NCI-H460 (cell line): ENCODE measurements around the gene MDM1. TPM values are rescaled to one million over a fixed set of nuclear protein-coding genes. Genes with fewer than 3 reads are reported as not detected.

ENCODE experiments used
- DNase-seq: peaks from one replicate; pipeline ENCODE4 v3.0.0-alpha.2; 2016; ENCODE audit warnings: low read depth; ENCODE audit errors: extremely low read depth
- total RNA-seq: library from RNA; depleted of rRNA; stranded (reverse); fragments of >200 nt; shearing (Covaris generic); gene quantifications from 2 replicates; pipeline ENCODE4 v1.2.3, GENCODE V29; 2014; rRNA removed

MDM1 gene
- total RNA-seq, 1 experiment from 2014 or later, result 16.9 TPM

DNA sequence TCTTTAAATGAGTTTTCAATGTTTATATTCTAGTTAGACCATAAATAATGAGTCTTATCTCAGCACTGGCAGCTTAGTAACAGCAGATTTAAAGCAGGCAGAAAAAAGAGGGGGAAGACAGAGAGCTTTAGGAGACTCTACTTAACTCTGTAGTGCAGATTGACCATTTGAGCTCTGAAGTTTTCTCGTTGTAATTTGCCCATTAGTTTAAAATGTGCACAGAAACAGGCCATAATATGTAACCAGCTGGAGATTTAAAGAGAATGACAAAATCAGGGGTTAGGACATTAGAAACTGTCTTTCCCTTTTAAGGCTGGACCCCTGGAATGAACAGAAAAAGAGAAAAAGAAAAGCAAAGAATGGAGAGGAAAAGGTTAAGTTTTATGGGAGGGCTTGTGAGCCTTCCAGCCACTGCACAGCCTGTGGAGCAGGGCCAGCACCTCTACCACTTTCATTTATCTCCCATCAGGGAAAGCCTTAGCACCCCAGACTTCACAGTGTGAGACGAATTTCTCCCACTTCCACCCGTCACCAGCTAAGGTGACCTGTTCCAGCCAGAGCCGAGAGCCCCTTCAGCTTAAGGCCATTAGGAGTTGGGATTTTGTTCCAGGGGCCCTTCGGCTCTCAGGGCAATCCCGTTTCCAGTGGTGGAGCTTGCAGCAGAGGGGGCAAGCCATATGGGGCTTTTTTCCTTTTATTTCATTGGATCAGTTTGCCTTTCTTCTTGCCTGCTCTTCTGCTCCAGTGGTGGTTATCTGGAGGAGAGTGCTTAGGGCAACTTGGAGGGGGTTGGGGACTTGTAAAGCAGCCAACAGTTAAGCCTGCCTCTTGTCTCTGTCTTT is 86.8 kb downstream of the MDM1 start:
- no peak for DNase-seq

Other genes with a start within 250 kb of the MDM1 start
- not detected in 2 replicates for gene IFNG, start 172.6 kb downstream of the MDM1 start, total RNA-seq
- not detected in 2 replicates for gene IL26, start 106.6 kb downstream of the MDM1 start, total RNA-seq
- not detected in 2 replicates for gene IL22, start 78.8 kb downstream of the MDM1 start, total RNA-seq